OCI-LY1 (cell line): ENCODE measurements around the gene IKZF1.

Experiments
- H2AFZ ChIP-seq: fragments of 200-600 bp; sonication (generic), shearing (Covaris generic); 2 replicates; pipeline ENCODE4 v1.6.0; 2014; ENCODE audit warnings: antibody characterized with exemption, mild to moderate bottlenecking, low read length
- H3F3A ChIP-seq: fragments of 200-600 bp; sonication (generic), shearing (Covaris generic); 2 replicates; pipeline ENCODE4 v1.6.0; 2014; ENCODE audit warnings: mild to moderate bottlenecking, antibody characterized with exemption, low read length, moderate library complexity; ENCODE audit not compliant: insufficient read depth
- H3K27ac ChIP-seq: fragments of 200-600 bp; sonication (generic); 2 replicates; pipeline ENCODE4 v1.5.1; 2014; ENCODE audit warnings: low read length, mixed run types, mild to moderate bottlenecking, low read depth; ENCODE audit not compliant: poor library complexity, severe bottlenecking
- H3K27me3 ChIP-seq: fragments of 200-600 bp; sonication (generic); 2 replicates; pipeline ENCODE4 v1.6.0; 2014; ENCODE audit warnings: antibody characterized with exemption, mild to moderate bottlenecking, low read length, moderate library complexity; ENCODE audit not compliant: insufficient read depth
- H3K36me3 ChIP-seq: fragments of 200-600 bp; sonication (generic); 2 replicates; pipeline ENCODE4 v1.6.1; 2014; ENCODE audit warnings: mild to moderate bottlenecking, antibody characterized with exemption, low read length, moderate library complexity, mixed read lengths; ENCODE audit not compliant: insufficient read depth
- H3K4me1 ChIP-seq: fragments of 200-600 bp; sonication (generic); 2 replicates; pipeline ENCODE4 v1.5.1; 2014; ENCODE audit warnings: mild to moderate bottlenecking, low read length, moderate library complexity; ENCODE audit not compliant: insufficient read depth, severe bottlenecking
- H3K4me2 ChIP-seq: fragments of 200-600 bp; sonication (generic), shearing (Covaris generic); 2 replicates; pipeline ENCODE4 v1.6.1; 2014; ENCODE audit warnings: low read length
- H3K4me3 ChIP-seq: fragments of 200-600 bp; sonication (generic); 2 replicates; pipeline ENCODE4 v1.5.1; 2014; ENCODE audit warnings: low read length, low read depth, mild to moderate bottlenecking, mixed read lengths; ENCODE audit not compliant: poor library complexity, severe bottlenecking
- H3K79me2 ChIP-seq: fragments of 200-600 bp; shearing (Covaris generic); 2 replicates; pipeline ENCODE4 v1.6.1; 2016; ENCODE audit warnings: mixed run types, low read length, mixed read lengths; ENCODE audit not compliant: insufficient read depth
- H3K9ac ChIP-seq: fragments of 200-600 bp; sonication (generic), shearing (Covaris generic); 2 replicates; pipeline ENCODE4 v1.6.1; 2014; ENCODE audit warnings: mild to moderate bottlenecking, low read length, mixed read lengths
- H3K9me2 ChIP-seq: fragments of 200-600 bp; sonication (generic), shearing (Covaris generic); 2 replicates; pipeline ENCODE4 v1.6.1; 2014; ENCODE audit warnings: low read depth, mild to moderate bottlenecking, low read length, mixed read lengths
- H3K9me3 ChIP-seq: fragments of 200-600 bp; shearing (Covaris generic); 2 replicates; pipeline ENCODE4 v1.6.1; 2014; ENCODE audit warnings: low read length, mixed read lengths
- H4K20me1 ChIP-seq: fragments of 200-600 bp; sonication (generic), shearing (Covaris generic); 2 replicates; pipeline ENCODE4 v1.6.0; 2016; ENCODE audit warnings: mild to moderate bottlenecking, low read length; ENCODE audit not compliant: insufficient read depth
- EZH2 ChIP-seq: fragments of 200-600 bp; sonication (generic), shearing (Covaris generic); IDR thresholded peaks from 2 replicates; pipeline ENCODE4 v1.8.0; 2017; ENCODE audit warnings: borderline replicate concordance, mixed run types, mild to moderate bottlenecking, antibody characterized with exemption, low read length, moderate library complexity, mixed read lengths
- TF ChIP-seq, protein P1 (sequence below): fragments of 200-600 bp; sonication (generic), shearing (Covaris generic); IDR thresholded peaks from 2 replicates; pipeline ENCODE4 v1.5.1; 2017; ENCODE audit warnings: mild to moderate bottlenecking, antibody characterized with exemption, low read length, moderate library complexity, mixed read lengths

Gene IKZF1

GRCh38 chr7:50273301-50273700 is 31.2 kb upstream of the IKZF1 start:
- no peak overlapping the region for H2AFZ ChIP-seq
- TF ChIP-seq, protein P1, sequence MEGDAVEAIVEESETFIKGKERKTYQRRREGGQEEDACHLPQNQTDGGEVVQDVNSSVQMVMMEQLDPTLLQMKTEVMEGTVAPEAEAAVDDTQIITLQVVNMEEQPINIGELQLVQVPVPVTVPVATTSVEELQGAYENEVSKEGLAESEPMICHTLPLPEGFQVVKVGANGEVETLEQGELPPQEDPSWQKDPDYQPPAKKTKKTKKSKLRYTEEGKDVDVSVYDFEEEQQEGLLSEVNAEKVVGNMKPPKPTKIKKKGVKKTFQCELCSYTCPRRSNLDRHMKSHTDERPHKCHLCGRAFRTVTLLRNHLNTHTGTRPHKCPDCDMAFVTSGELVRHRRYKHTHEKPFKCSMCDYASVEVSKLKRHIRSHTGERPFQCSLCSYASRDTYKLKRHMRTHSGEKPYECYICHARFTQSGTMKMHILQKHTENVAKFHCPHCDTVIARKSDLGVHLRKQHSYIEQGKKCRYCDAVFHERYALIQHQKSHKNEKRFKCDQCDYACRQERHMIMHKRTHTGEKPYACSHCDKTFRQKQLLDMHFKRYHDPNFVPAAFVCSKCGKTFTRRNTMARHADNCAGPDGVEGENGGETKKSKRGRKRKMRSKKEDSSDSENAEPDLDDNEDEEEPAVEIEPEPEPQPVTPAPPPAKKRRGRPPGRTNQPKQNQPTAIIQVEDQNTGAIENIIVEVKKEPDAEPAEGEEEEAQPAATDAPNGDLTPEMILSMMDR, result no peak
- TF ChIP-seq EZH2, result no peak

GRCh38 chr7:50273870-50274269 is 30.6 kb upstream of the IKZF1 start:
- H3K36me3 ChIP-seq, result no peaks in the 10 kb centered on the region; the same call in 1 of the 2 replicates
- no peak overlapping the region for H3K4me2 ChIP-seq
- H3K4me3 ChIP-seq, result no peak overlapping the region
- TF ChIP-seq, protein P1, result no peak
- H3F3A ChIP-seq, result no peaks in the 10 kb centered on the region
- H3K27me3 ChIP-seq, result no peaks in the 10 kb centered on the region
- H4K20me1 ChIP-seq, result no peaks in the 10 kb centered on the region
- H3K27ac ChIP-seq, result no peak overlapping the region
- peaks cover 5% of the 10 kb centered on the region; the same call in 1 of the 2 replicates for H3K9me3 ChIP-seq
- peaks cover 42% of the 10 kb centered on the region for H3K4me1 ChIP-seq
- H3K9me2 ChIP-seq, result no peaks in the 10 kb centered on the region
- no peaks in the 10 kb centered on the region for H3K79me2 ChIP-seq
- no peak overlapping the region for H2AFZ ChIP-seq
- no peak overlapping the region for H3K9ac ChIP-seq

More at GRCh38 chr7:50273301-50273700, 31.2 kb upstream of the IKZF1 start:
- no peak overlapping the region for H3K9ac ChIP-seq
- H3K79me2 ChIP-seq, result no peaks in the 10 kb centered on the region
- no peaks in the 10 kb centered on the region; the same call in 1 of the 2 replicates for H3K36me3 ChIP-seq
- no peaks in the 10 kb centered on the region for H3K27me3 ChIP-seq
- no peaks in the 10 kb centered on the region for H3K9me2 ChIP-seq
- no peak overlapping the region for H3K4me2 ChIP-seq
- no peak overlapping the region for H3K27ac ChIP-seq
- peaks cover 48% of the 10 kb centered on the region for H3K4me1 ChIP-seq
- H3K4me3 ChIP-seq, result no peak overlapping the region
- H3K9me3 ChIP-seq, result peaks cover 5% of the 10 kb centered on the region; the same call in 1 of the 2 replicates
- H4K20me1 ChIP-seq, result no peaks in the 10 kb centered on the region
- no peaks in the 10 kb centered on the region for H3F3A ChIP-seq

DNA sequence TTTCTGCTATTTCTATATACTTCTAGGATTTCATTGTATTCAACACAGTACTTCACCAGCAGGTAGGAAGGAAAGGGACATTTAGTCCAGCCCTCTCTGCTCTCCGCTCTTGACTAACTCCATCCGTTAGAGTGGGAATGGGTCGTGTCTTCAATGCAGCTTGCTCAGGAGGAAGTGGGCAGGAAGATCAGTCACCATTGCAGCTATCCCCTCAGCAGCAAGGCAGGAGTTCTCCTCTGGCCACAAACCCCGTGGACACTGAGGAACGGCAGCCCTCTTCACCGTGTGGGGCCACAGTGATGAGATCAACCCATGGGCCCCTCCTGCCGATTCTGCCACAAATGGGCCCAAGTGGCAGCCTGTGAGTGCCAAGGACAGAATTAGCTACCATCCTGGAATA is 30.2 kb upstream of the IKZF1 start:
- H3K4me3 ChIP-seq, result no peak overlapping the region
- no peaks in the 10 kb centered on the region for H3K79me2 ChIP-seq
- no peaks in the 10 kb centered on the region for H3K27me3 ChIP-seq
- H3K4me2 ChIP-seq, result no peak overlapping the region
- no peaks in the 10 kb centered on the region for H3K9me2 ChIP-seq
- H3K9me3 ChIP-seq, result peaks cover 5% of the 10 kb centered on the region; the same call in 1 of the 2 replicates
- peaks cover 37% of the 10 kb centered on the region for H3K4me1 ChIP-seq
- TF ChIP-seq EZH2, result no peak
- TF ChIP-seq, protein P1, result no peak
- no peaks in the 10 kb centered on the region; the same call in 1 of the 2 replicates for H3K36me3 ChIP-seq
- no peak overlapping the region for H3K27ac ChIP-seq
- H3K9ac ChIP-seq, result no peak overlapping the region
- no peaks in the 10 kb centered on the region for H3F3A ChIP-seq
- no peaks in the 10 kb centered on the region for H4K20me1 ChIP-seq
- H2AFZ ChIP-seq, result no peak overlapping the region
